Testis (tissue), 5 donors: ENCODE measurements around the gene OS9. TPM values are rescaled to one million over a fixed set of nuclear protein-coding genes. Genes with fewer than 3 reads are reported as not detected.
"Not testable (repeated sequence)": the region's sequence is repeated elsewhere in the genome, so short reads cannot be mapped to it uniquely, and the experiment has no call there.

Source experiments
- DNase-seq: peaks from one replicate; pipeline ENCODE4 v3.0.0-alpha.2; 2019
- H3K27ac ChIP-seq, 2 donors: fragments of 200-600 bp; sonication (generic); one replicate each; pipeline ENCODE4 v1.5.1; 2019
- H3K27me3 ChIP-seq: fragments of 200-600 bp; sonication (generic); one replicate; pipeline ENCODE4 v1.5.1; 2019
- H3K36me3 ChIP-seq: fragments of 200-600 bp; sonication (generic); one replicate; pipeline ENCODE4 v1.5.1; 2017; ENCODE audit warnings: low read depth; ENCODE audit errors: missing control alignments
- H3K4me1 ChIP-seq: fragments of 200-600 bp; sonication (generic); one replicate; pipeline ENCODE4 v1.5.1; 2019
- H3K4me3 ChIP-seq, 2 donors: fragments of 200-600 bp; sonication (generic); one replicate each; pipeline ENCODE4 v1.5.1; 2017 to 2019
- H3K9me3 ChIP-seq: fragments of 200-600 bp; sonication (generic); one replicate; pipeline ENCODE4 v1.5.1; 2017
- POLR2A ChIP-seq: fragments of 450-650 bp; IDR thresholded peaks from one replicate; pipeline ENCODE4 v1.6.1; 2017; ENCODE audit warnings: antibody characterized with exemption, mild to moderate bottlenecking, moderate library complexity
- whole genome bisulfite sequencing, 2 donors: methylation state at CpG; one replicate each; pipeline ENCODE4 v1.1.5; 2018; 5-methylcytosine and 5-hydroxymethylcytosine counted together
- intact Hi-C: fragments of 100-400 bp; cut with DNase I; formaldehyde crosslinking; loops from one replicate; pipeline ENCODE4 v1.15.1; 2023; ENCODE audit warnings: low total_unique reads
- long read RNA-seq, 2 donors: transcript quantifications; one replicate each; lab custom pipeline, GENCODE V29; 2026
- polyA plus RNA-seq: library from polyadenylated mRNA; stranded (reverse); fragments of 350-450 nt; fragmentation: Illumina TruSeq; extraction: RNeasy Lipid Tissue Mini Kit (QIAGEN cat#74804); gene quantifications from one replicate; pipeline ENCODE4 v1.2.3, GENCODE V29; 2014; ENCODE audit warnings: low read depth, low replicate concordance; ENCODE audit not compliant: insufficient read depth
- total RNA-seq, 2 donors: library from RNA; depleted of rRNA; stranded (reverse); fragments of >200 nt; gene quantifications; one replicate each; pipeline ENCODE4 v1.2.3, GENCODE V29; 2016
- TF ChIP-seq, protein P1 (sequence below), 3 experiments: fragments of 450-650 bp in 2 of 3; fragments of 200-600 bp in 1 of 3; sonication (generic) in 1 of 3; IDR thresholded peaks; one replicate each; pipeline ENCODE4 v1.5.1; 2016 to 2019; ENCODE audit warnings: antibody characterized with exemption in 3 of 3, mild to moderate bottlenecking in 2 of 3, moderate library complexity in 1 of 3

Gene OS9, protein sequence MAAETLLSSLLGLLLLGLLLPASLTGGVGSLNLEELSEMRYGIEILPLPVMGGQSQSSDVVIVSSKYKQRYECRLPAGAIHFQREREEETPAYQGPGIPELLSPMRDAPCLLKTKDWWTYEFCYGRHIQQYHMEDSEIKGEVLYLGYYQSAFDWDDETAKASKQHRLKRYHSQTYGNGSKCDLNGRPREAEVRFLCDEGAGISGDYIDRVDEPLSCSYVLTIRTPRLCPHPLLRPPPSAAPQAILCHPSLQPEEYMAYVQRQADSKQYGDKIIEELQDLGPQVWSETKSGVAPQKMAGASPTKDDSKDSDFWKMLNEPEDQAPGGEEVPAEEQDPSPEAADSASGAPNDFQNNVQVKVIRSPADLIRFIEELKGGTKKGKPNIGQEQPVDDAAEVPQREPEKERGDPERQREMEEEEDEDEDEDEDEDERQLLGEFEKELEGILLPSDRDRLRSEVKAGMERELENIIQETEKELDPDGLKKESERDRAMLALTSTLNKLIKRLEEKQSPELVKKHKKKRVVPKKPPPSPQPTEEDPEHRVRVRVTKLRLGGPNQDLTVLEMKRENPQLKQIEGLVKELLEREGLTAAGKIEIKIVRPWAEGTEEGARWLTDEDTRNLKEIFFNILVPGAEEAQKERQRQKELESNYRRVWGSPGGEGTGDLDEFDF
- total RNA-seq: 100 to 1,000 TPM in 1 of 2 donors, 10 to 100 TPM in 1; 88.1 to 158 TPM
- 121 TPM for polyA plus RNA-seq
- long read RNA-seq, donor 1, transcript OS9-220 (14 exons, 2,135 nt): minor isoform, 9 of 70 reads
- long read RNA-seq, donor 1, transcript OS9-216 (3 exons, 564 nt): major isoform, 22 of 70 reads
- long read RNA-seq, donor 1, transcript OS9-202 (15 exons, 2,691 nt): minor isoform, 9 of 70 reads
- long read RNA-seq, donor 1, transcript OS9-211 (2 exons, 700 nt): minor isoform, 5 of 70 reads
- long read RNA-seq, donor 1, partial matches to known transcripts: 16 of 70 reads
- long read RNA-seq, donor 1, other reads (novel, unspliced or antisense): 6 of 70 reads
- long read RNA-seq, donor 2, transcript OS9-202 (15 exons, 2,691 nt): minor isoform, 7 of 49 reads
- long read RNA-seq, donor 2, transcript OS9-216 (3 exons, 564 nt): major isoform, 9 of 49 reads
- long read RNA-seq, donor 2, partial matches to known transcripts: 28 of 49 reads
- long read RNA-seq, donor 2, other reads (novel, unspliced or antisense): 0 of 49 reads

DNA sequence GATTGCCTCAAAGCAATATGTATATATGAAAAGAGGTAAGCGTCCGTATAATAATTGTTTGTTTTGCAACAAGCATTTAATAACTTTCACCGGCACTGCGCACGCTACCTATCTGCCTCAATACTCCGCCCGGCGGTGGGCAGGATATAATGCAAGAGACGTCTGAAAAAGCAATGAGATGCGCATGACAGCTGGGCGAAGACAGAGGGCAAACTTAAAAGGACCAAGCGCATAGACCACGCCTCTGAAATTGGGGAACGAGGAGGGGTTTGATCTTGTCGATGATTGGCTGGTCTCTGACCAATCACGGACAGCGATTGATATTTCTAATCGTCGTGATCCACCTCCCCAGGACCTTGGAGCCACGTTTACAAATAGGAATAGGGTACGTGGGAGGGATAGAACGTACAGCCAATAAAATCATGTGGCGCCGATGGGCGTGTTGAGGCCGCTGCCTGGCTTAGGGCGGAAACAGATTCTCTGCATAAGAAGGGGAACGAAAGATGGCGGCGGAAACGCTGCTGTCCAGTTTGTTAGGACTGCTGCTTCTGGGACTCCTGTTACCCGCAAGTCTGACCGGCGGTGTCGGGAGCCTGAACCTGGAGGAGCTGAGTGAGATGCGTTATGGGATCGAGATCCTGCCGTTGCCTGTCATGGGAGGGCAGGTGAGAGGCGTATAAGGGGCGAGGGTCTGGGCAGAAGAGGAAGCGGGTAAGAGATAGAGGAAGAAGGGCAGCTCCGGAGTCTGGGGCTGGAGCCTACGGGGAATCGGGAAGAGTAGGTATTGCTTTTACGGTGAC lies at the start of gene OS9:
OS9 (plus strand) TSS at position 474 of the 800 bp plus-strand sequence; CDS start at position 504, 30 bp downstream.
- intact Hi-C loops: no loop called here
- H3K27me3 ChIP-seq: no peaks in the 10 kb centered on the region
- H3K36me3 ChIP-seq: no peaks in the 10 kb centered on the region
- TF ChIP-seq, protein P1, sequence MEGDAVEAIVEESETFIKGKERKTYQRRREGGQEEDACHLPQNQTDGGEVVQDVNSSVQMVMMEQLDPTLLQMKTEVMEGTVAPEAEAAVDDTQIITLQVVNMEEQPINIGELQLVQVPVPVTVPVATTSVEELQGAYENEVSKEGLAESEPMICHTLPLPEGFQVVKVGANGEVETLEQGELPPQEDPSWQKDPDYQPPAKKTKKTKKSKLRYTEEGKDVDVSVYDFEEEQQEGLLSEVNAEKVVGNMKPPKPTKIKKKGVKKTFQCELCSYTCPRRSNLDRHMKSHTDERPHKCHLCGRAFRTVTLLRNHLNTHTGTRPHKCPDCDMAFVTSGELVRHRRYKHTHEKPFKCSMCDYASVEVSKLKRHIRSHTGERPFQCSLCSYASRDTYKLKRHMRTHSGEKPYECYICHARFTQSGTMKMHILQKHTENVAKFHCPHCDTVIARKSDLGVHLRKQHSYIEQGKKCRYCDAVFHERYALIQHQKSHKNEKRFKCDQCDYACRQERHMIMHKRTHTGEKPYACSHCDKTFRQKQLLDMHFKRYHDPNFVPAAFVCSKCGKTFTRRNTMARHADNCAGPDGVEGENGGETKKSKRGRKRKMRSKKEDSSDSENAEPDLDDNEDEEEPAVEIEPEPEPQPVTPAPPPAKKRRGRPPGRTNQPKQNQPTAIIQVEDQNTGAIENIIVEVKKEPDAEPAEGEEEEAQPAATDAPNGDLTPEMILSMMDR (IDR thresholded peaks at IDR 0.05): peak; percentile 67 to 91 (median 84)
- TF ChIP-seq POLR2A: peak; percentile 22
- WGBS, 2 donors: 0% methylated on average over 45 of the region's 45 CpGs
- peaks cover 6% of the 10 kb centered on the region for H3K4me1 ChIP-seq
- H3K27ac ChIP-seq: peak within 1 kb of the TSS in 1 of 2 donors; percentile 27
- H3K4me3 ChIP-seq: peak within 1 kb of the TSS; percentile 68 to 77
- peak; percentile 99 for DNase-seq
- H3K9me3 ChIP-seq: no peaks in the 10 kb centered on the region

DNA sequence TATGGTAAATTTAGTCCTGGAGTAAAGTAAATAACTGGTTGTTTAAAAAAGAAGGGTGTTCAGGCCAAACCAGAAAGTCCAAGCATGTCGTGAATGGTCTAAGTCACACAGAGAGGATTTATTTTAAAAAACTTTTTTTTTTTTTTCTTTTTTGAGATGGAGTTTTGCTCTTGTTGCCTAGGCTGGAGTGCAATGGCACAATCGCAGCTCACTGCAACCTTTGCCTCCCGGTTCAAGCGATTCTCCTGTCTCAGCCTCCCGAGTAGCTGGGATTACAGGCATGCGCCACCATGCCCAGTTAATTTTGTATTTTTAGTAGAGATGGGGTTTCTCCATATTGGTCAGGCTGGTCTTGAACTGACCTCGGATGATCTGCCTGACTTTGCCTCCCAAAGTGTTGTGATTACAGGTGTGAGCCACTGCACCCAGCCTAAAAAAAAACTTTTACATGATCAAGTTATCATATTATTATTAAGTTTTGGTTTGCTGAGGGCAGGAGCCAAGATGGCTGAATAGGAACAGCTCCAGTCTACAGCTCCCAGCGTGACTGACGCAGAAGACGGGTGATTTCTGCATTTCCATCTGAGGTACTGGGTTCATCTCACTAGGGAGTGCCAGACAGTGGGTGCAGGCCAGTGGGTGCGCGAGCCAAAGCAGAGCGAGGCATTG lies 47.8 kb upstream of the OS9 start:
- WGBS, 2 donors: 64 to 70% methylated on average over 12 to 13 of the region's 13 CpGs
- H3K27ac ChIP-seq, intact Hi-C loops, H3K27me3 ChIP-seq, H3K9me3 ChIP-seq, DNase-seq, H3K4me1 ChIP-seq, H3K36me3 ChIP-seq, H3K4me3 ChIP-seq: not testable (repeated sequence)

DNA sequence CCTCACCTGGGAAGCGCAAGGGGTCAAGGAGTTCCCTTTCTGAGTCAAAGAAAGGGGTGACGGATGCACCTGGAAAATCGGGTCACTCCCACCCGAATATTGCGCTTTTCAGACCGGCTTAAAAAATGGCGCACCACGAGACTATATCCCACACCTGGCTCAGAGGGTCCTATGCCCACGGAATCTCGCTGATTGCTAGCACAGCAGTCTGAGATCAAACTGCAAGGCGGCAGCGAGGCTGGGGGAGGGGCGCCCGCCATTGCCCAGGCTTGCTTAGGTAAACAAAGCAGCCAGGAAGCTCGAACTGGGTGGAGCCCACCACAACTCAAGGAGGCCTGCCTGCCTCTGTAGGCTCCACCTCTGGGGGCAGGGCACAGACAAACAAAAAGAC lies 47.3 kb upstream of the OS9 start:
- H3K36me3 ChIP-seq, intact Hi-C loops, H3K27ac ChIP-seq, H3K4me1 ChIP-seq, H3K9me3 ChIP-seq, DNase-seq, H3K27me3 ChIP-seq, H3K4me3 ChIP-seq: not testable (repeated sequence)
- WGBS, 2 donors: 93 to 100% methylated on average over 2 to 9 of the region's 15 CpGs

DNA sequence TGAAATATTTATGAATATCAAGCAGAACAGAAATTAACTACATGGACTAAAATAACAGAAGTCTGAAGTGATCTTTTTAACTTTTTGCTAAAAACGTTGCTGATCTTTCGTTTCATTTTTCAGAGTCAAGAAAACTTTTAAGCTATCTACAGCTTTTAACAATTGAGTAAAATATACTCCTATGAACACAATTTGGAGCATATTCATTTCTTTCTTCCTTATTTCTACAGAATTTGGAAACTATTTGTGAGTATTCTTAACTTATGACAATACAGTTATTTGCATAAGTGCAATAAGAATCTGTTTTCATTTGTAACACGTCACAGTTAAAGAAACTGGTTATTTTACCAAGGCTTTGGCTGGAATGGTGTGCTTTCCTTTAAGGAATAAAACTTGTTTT lies 39.9 kb upstream of the OS9 start:
- no peak overlapping the region for H3K4me3 ChIP-seq
- WGBS, 2 donors: 62 to 77% methylated on average over 3 of the region's 3 CpGs
- intact Hi-C loops: no loop called here
- H3K27ac ChIP-seq: no peak overlapping the region
- no peak for DNase-seq
- H3K9me3 ChIP-seq: no peaks in the 10 kb centered on the region
- no peak for TF ChIP-seq POLR2A
- TF ChIP-seq, protein P1 (IDR thresholded peaks at IDR 0.05): no peak
- no peaks in the 10 kb centered on the region for H3K36me3 ChIP-seq
- no peaks in the 10 kb centered on the region for H3K27me3 ChIP-seq
- no peaks in the 10 kb centered on the region for H3K4me1 ChIP-seq
